GM19099 (cell line): ENCODE data around the gene GPX8.

Experiments
- POLR2A ChIP-seq: IDR thresholded peaks from 3 replicates; pipeline ENCODE4 v1.6.1; 2011; ENCODE audit warnings: low read depth; ENCODE audit not compliant: insufficient read length; ENCODE audit errors: extremely low read depth

The GPX8 gene

GRCh38 chr5:55151923-55152842 lies 7.8 kb upstream of the GPX8 start:
- TF ChIP-seq POLR2A = no peak

GRCh38 chr5:55154873-55155272 lies 5.1 kb upstream of the GPX8 start:
- no peak for TF ChIP-seq POLR2A

GRCh38 chr5:55160493-55161209 lies 680 bp downstream of the GPX8 start:
- TF ChIP-seq POLR2A = no peak

- TF ChIP-seq POLR2A = no peak
Measured at GRCh38 chr5:55162666-55163065, 2.7 kb downstream of the GPX8 start.

GRCh38 chr5:55171471-55171870 lies 11.5 kb downstream of the GPX8 start:
- no peak for TF ChIP-seq POLR2A

- TF ChIP-seq POLR2A = no peak
Measured at GRCh38 chr5:55172051-55172899, 12.3 kb downstream of the GPX8 start.

GRCh38 chr5:55172937-55173686 lies 13.1 kb downstream of the GPX8 start, which contains the start of gene CDC20B:
Gene CDC20B (minus strand): TSS chr5:55173177. CDS start chr5:55173000, 177 bp downstream.
- no peak for TF ChIP-seq POLR2A

GRCh38 chr5:55173687-55174230 lies 13.8 kb downstream of the GPX8 start:
- TF ChIP-seq POLR2A = no peak

- no peak for TF ChIP-seq POLR2A
Measured at GRCh38 chr5:55175781-55176175, 15.8 kb downstream of the GPX8 start.

- no peak for TF ChIP-seq POLR2A
Measured at GRCh38 chr5:55176176-55176818, 16.3 kb downstream of the GPX8 start.

- TF ChIP-seq POLR2A = no peak
Measured at GRCh38 chr5:55177078-55177477, 17.1 kb downstream of the GPX8 start.

- no peak for TF ChIP-seq POLR2A
Measured at GRCh38 chr5:55180016-55180415, 20.0 kb downstream of the GPX8 start.

GRCh38 chr5:55187370-55187769 lies 27.4 kb downstream of the GPX8 start:
- no peak for TF ChIP-seq POLR2A
